H1 (cell line): ENCODE measurements around the gene UMAD1. TPM values are rescaled to one million over a fixed set of nuclear protein-coding genes. Genes with fewer than 3 reads are reported as not detected.

Source experiments
- CTCF ChIA-PET: fragments of 300-600 bp; sonication (Branson Sonifier 250); formaldehyde crosslinking; loops from one replicate; lab custom pipeline; 2021; ENCODE audit not compliant: partially characterized antibody; lab: Charles Lee
- POLR2A ChIA-PET: fragments of 300-600 bp; sonication (Branson Sonifier 250); formaldehyde crosslinking; loops from one replicate; lab custom pipeline; 2021; ENCODE audit warnings: inconsistent platforms; ENCODE audit not compliant: partially characterized antibody; lab: Charles Lee
- DNase-seq, 2 experiments: peaks; one replicate each; pipeline versions ENCODE4 v3.0.0 to v3.0.0-alpha.2; 2010 to 2022; ENCODE audit warnings: low spot score in 2 of 2, low read depth in 1 of 2, mixed read lengths in 1 of 2
- FAIRE-seq: peaks from 2 replicates; lab custom pipeline; 2011; peaks lifted over from hg19 to GRCh38; lab: Jason Lieb, UNC
- H2AFZ ChIP-seq: 2 replicates; pipeline ENCODE4 v1.8.1; 2012; ENCODE audit warnings: low read length, inconsistent platforms
- H2AK5ac ChIP-seq: 2 replicates; pipeline ENCODE4 v1.6.1; 2013; ENCODE audit warnings: low read depth, low read length
- H2BK120ac ChIP-seq: replicated peaks from 2 replicates; pipeline ENCODE3; 2013; ENCODE audit warnings: low read depth, low read length, inconsistent platforms
- H2BK12ac ChIP-seq: 2 replicates; pipeline ENCODE4 v1.6.1; 2013; ENCODE audit warnings: low read depth, low read length
- H2BK15ac ChIP-seq: 2 replicates; pipeline ENCODE4 v1.6.1; 2013; ENCODE audit warnings: low read length
- H2BK20ac ChIP-seq: 2 replicates; pipeline ENCODE4 v1.6.1; 2013; ENCODE audit warnings: low read length
- H2BK5ac ChIP-seq: 2 replicates; pipeline ENCODE4 v1.6.1; 2013; ENCODE audit warnings: low read depth, low read length
- H3K14ac ChIP-seq: 2 replicates; pipeline ENCODE4 v1.6.1; 2013; ENCODE audit warnings: inconsistent platforms; ENCODE audit not compliant: insufficient read length
- H3K18ac ChIP-seq: 2 replicates; pipeline ENCODE4 v1.6.1; 2013; ENCODE audit warnings: low read length; ENCODE audit errors: extremely low read depth
- H3K23ac ChIP-seq: 2 replicates; pipeline ENCODE4 v1.6.1; 2013; ENCODE audit warnings: inconsistent platforms; ENCODE audit not compliant: insufficient read length
- H3K23me2 ChIP-seq: 2 replicates; pipeline ENCODE4 v1.6.1; 2013; ENCODE audit warnings: low read depth, low read length
- H3K27ac ChIP-seq: 2 replicates; pipeline ENCODE4 v1.6.1; 2011; ENCODE audit warnings: low read depth, low read length, inconsistent platforms
- H3K27me3 ChIP-seq, 4 experiments: replicated peaks in 1 of 4; 1 replicate in 1 of 4; 2 replicates in 3 of 4; pipeline versions ENCODE4 v1.6.1 to v1.8.1; 2011 to 2013; ENCODE audit warnings: low read length in 3 of 4, mild to moderate bottlenecking in 3 of 4, inconsistent platforms in 2 of 4, mixed read lengths in 2 of 4, moderate library complexity in 1 of 4; ENCODE audit not compliant: control insufficient read depth in 3 of 4, insufficient read depth in 3 of 4; ENCODE audit errors: extremely low read depth in 1 of 4
- H3K36me3 ChIP-seq, 4 experiments: 2 replicates each; pipeline versions ENCODE4 v1.6.1 to v1.8.1; 2011 to 2013; ENCODE audit warnings: mild to moderate bottlenecking in 4 of 4, low read length in 3 of 4, moderate library complexity in 2 of 4, control low read depth in 1 of 4, inconsistent platforms in 1 of 4; ENCODE audit not compliant: insufficient read depth in 4 of 4, control insufficient read depth in 2 of 4
- H3K4ac ChIP-seq: replicated peaks from 2 replicates; pipeline ENCODE3; 2013; ENCODE audit warnings: low read length, low read depth, mixed read lengths, inconsistent platforms; ENCODE audit not compliant: insufficient read length
- H3K4me1 ChIP-seq, 4 experiments: replicated peaks in 1 of 4; 1 replicate in 1 of 4; 2 replicates in 3 of 4; pipeline versions ENCODE4 v1.6.1 to v1.8.1; 2011 to 2013; ENCODE audit warnings: low read length in 3 of 4, inconsistent platforms in 2 of 4, mixed read lengths in 1 of 4; ENCODE audit not compliant: insufficient read depth in 4 of 4, control insufficient read depth in 3 of 4
- H3K4me2 ChIP-seq, 2 experiments: 2 replicates each; pipeline versions ENCODE4 v1.6.1 to v1.8.1; 2011 to 2013; ENCODE audit warnings: low read depth in 2 of 2, low read length in 2 of 2, control low read depth in 1 of 2, inconsistent platforms in 1 of 2, mild to moderate bottlenecking in 1 of 2; ENCODE audit not compliant: insufficient read depth in 1 of 2
- H3K4me3 ChIP-seq, 4 experiments: fragments of 200-600, 300-600 bp in 1 of 4; sonication (generic), shearing (Covaris generic), sonication (Bioruptor Twin) in 1 of 4; 2 replicates each; pipeline versions ENCODE4 v1.5.1 to v1.8.1; 2011 to 2016; ENCODE audit warnings: low read length in 4 of 4, low read depth in 3 of 4, control low read depth in 2 of 4, inconsistent platforms in 2 of 4, mild to moderate bottlenecking in 2 of 4, mixed read lengths in 1 of 4, moderate library complexity in 1 of 4; ENCODE audit not compliant: insufficient read depth in 2 of 4; ENCODE audit errors: extremely low read depth in 1 of 4
- H3K56ac ChIP-seq: replicated peaks from 2 replicates; pipeline ENCODE3; 2013; ENCODE audit warnings: low read depth, mild to moderate bottlenecking, mixed read lengths, low read length, inconsistent platforms; ENCODE audit not compliant: insufficient read length
- H3K79me1 ChIP-seq: 2 replicates; pipeline ENCODE4 v1.6.1; 2013; ENCODE audit warnings: low read depth, low read length, control low read depth
- H3K79me2 ChIP-seq, 2 experiments: 2 replicates each; pipeline versions ENCODE4 v1.6.1 to v1.8.1; 2012 to 2013; ENCODE audit warnings: low read length in 2 of 2, mild to moderate bottlenecking in 2 of 2, inconsistent platforms in 1 of 2; ENCODE audit not compliant: insufficient read depth in 2 of 2, control insufficient read depth in 1 of 2
- H3K9ac ChIP-seq, 4 experiments: replicated peaks in 1 of 4; 1 replicate in 1 of 4; 2 replicates in 3 of 4; pipeline versions ENCODE4 v1.6.1 to v1.8.1; 2011 to 2013; ENCODE audit warnings: low read depth in 3 of 4, low read length in 3 of 4, control low read depth in 2 of 4, mild to moderate bottlenecking in 2 of 4, moderate library complexity in 2 of 4, inconsistent platforms in 1 of 4; ENCODE audit errors: extremely low read depth in 1 of 4
- H3K9me3 ChIP-seq, 2 experiments: 2 replicates each; pipeline versions ENCODE4 v1.6.1 to v1.8.1; 2012 to 2013; ENCODE audit warnings: mild to moderate bottlenecking in 2 of 2, moderate library complexity in 2 of 2, control low read depth in 1 of 2, inconsistent platforms in 1 of 2, low read depth in 1 of 2, low read length in 1 of 2, mixed read lengths in 1 of 2; ENCODE audit not compliant: insufficient read depth in 2 of 2
- H4K20me1 ChIP-seq, 2 experiments: replicated peaks in 1 of 2; 2 replicates each; pipeline versions ENCODE3 to v1.8.1; 2011 to 2013; ENCODE audit warnings: inconsistent platforms in 2 of 2, low read length in 2 of 2, mild to moderate bottlenecking in 1 of 2; ENCODE audit not compliant: insufficient read depth in 2 of 2, control insufficient read depth in 1 of 2
- H4K5ac ChIP-seq: 2 replicates; pipeline ENCODE4 v1.6.1; 2013; ENCODE audit warnings: low read length, low read depth, mixed read lengths, inconsistent platforms; ENCODE audit not compliant: insufficient read length
- H4K8ac ChIP-seq: 2 replicates; pipeline ENCODE4 v1.8.0; 2013; ENCODE audit warnings: mild to moderate bottlenecking, moderate library complexity, low read length, inconsistent platforms; ENCODE audit not compliant: insufficient read depth; ENCODE audit errors: extremely low read depth
- H4K91ac ChIP-seq: replicated peaks from 2 replicates; pipeline ENCODE3; 2013; ENCODE audit warnings: low read length, mixed read lengths, inconsistent platforms; ENCODE audit not compliant: insufficient read length
- CEBPB ChIP-seq: IDR thresholded peaks from 2 replicates; pipeline ENCODE4 v1.6.1; 2012; ENCODE audit warnings: low read depth, low read length
- KDM4A ChIP-seq: IDR thresholded peaks from one replicate; pipeline ENCODE4 v1.7.1; 2012; ENCODE audit warnings: low read depth, mild to moderate bottlenecking, moderate library complexity, low read length, inconsistent platforms; ENCODE audit not compliant: severe bottlenecking
- KDM5A ChIP-seq: fragments of 200-600 bp; IDR thresholded peaks from 2 replicates; pipeline ENCODE4 v1.7.1; 2012; ENCODE audit warnings: mild to moderate bottlenecking, low read length, inconsistent platforms, mixed read lengths
- RAD21 ChIP-seq, 2 experiments: IDR thresholded peaks in 1 of 2; conservative IDR thresholded peaks in 1 of 2; 2 replicates each; pipeline ENCODE4 v1.6.1; 2011; ENCODE audit warnings: low read depth in 2 of 2, low read length in 2 of 2, improper control_type of control experiment in 1 of 2, inconsistent platforms in 1 of 2, mild to moderate bottlenecking in 1 of 2, moderate library complexity in 1 of 2
- RFX5 ChIP-seq: IDR thresholded peaks from 2 replicates; pipeline ENCODE4 v1.6.1; 2011; ENCODE audit warnings: low read depth, low read length, improper control_type of control experiment, borderline replicate concordance
- SIRT6 ChIP-seq: IDR thresholded peaks from one replicate; pipeline ENCODE4 v1.7.1; 2012; ENCODE audit warnings: low read length, inconsistent platforms
- SIX5 ChIP-seq: IDR thresholded peaks from 2 replicates; pipeline ENCODE4 v1.6.1; 2011; ENCODE audit warnings: mild to moderate bottlenecking, low read depth, low read length
- SP1 ChIP-seq: IDR thresholded peaks from 2 replicates; pipeline ENCODE4 v1.6.1; 2011; ENCODE audit warnings: low read depth, low read length
- YY1 ChIP-seq: IDR thresholded peaks from 2 replicates; pipeline ENCODE4 v1.6.1; 2011; ENCODE audit warnings: low read depth, mild to moderate bottlenecking, low read length
- WGBS, 2 experiments: shearing (Covaris generic) in 1 of 2; methylation state at CpG; one replicate each; pipeline versions ENCODE4 v1.1.6 to v1.1.7; 2013 to 2015; ENCODE audit warnings: low lambda C conversion rate in 2 of 2, mixed read lengths in 2 of 2, inconsistent platforms in 1 of 2, low coverage in 1 of 2, missing lambda C conversion rate in 1 of 2; ENCODE audit not compliant: insufficient replicate concordance in 2 of 2, insufficient coverage in 1 of 2, insufficient read length in 1 of 2; ENCODE audit errors: extremely low coverage in 1 of 2, missing lambda C conversion rate in 1 of 2; 5-methylcytosine and 5-hydroxymethylcytosine counted together
- polyA plus RNA-seq, 7 experiments: library from polyadenylated mRNA; depleted of rRNA in 3 of 7; stranded (reverse) in 5 of 7; unstranded in 2 of 7; fragments of >200 nt in 5 of 7; fragments of 200-250 nt in 2 of 7; gene quantifications; 1 replicate in 5 of 7; 2 replicates in 1 of 7; 4 replicates in 1 of 7; pipeline versions ENCODE4 v1.2.1 to v1.2.3, GENCODE V29; 2011 to 2013; ENCODE audit warnings: missing spikeins in 2 of 7, mixed read lengths in 2 of 7
- total RNA-seq: library from RNA; stranded (reverse); fragmentation: NEBNext Ultra II Directional; extraction: Animal tissue kit (Norgen Biotek cat#: 25700); gene quantifications from 2 replicates; pipeline ENCODE4 v1.2.1, GENCODE V29; 2021
- TF ChIP-seq, protein P1 (sequence below), 3 experiments: IDR thresholded peaks; 1 replicate in 2 of 3; 2 replicates in 1 of 3; pipeline versions ENCODE4 v1.5.1 to v1.6.1; 2011; ENCODE audit warnings: low read length in 3 of 3, mild to moderate bottlenecking in 3 of 3, inconsistent platforms in 2 of 3, low read depth in 1 of 3, moderate library complexity in 1 of 3; ENCODE audit not compliant: insufficient read depth in 1 of 3; ENCODE audit errors: control extremely low read depth in 1 of 3

The UMAD1 gene
- total and polyA plus RNA-seq, 2 of the 8 experiments (the other 6 are each of a cell fraction or from before 2014, with no cell fraction given) = 10.4 to 12.3 TPM

GRCh38 chr7:7653593-7654187, 13.1 kb downstream of the UMAD1 start:
- ChIA-PET CTCF (interaction anchor here (0.6 to 2.9 kb wide), 14 partner anchors 8 to 619 kb away, joined by 3 to 12 read pairs (median 3); partner anchors contain the start of gene UMAD1), POLR2A (no interaction called here)
- H3K56ac ChIP-seq = no peak overlapping the region
- H2BK5ac ChIP-seq = no peak overlapping the region
- H2BK20ac ChIP-seq = no peak overlapping the region
- no peak overlapping the region for H3K4me2 ChIP-seq
- no peak overlapping the region for H3K4me3 ChIP-seq
- no peak overlapping the region for H3K9ac ChIP-seq
- H3K23ac ChIP-seq = no peak overlapping the region
- 0 out of 7 replicates have a peak, but pooled peaks cover 0 to 3% (median 0%) of the 10 kb centered on the region in 4 experiments for H3K4me1 ChIP-seq
- WGBS, 2 experiments = 52% methylated on average over 3 of the region's 3 CpGs; no CpG with 5 or more reads in 1 of the 2 experiments
- no peaks in the 10 kb centered on the region; the same call in 1 of the 2 replicates for H3K79me1 ChIP-seq
- H3K18ac ChIP-seq = no peak overlapping the region
- no peaks in the 10 kb centered on the region for H3K9me3 ChIP-seq
- H3K79me2 ChIP-seq = peaks cover 0 to 7% of the 10 kb centered on the region in 2 experiments; a peak in 2 of 4 replicates
- no peaks in the 10 kb centered on the region for H3K23me2 ChIP-seq
- no peak overlapping the region for H4K91ac ChIP-seq
- no peak overlapping the region for H4K8ac ChIP-seq
- no peak overlapping the region for H2BK15ac ChIP-seq
- no peaks in the 10 kb centered on the region for H3K27me3 ChIP-seq
- DNase-seq = peak in 1 of 2 experiments; percentile 85
- H3K14ac ChIP-seq = no peak overlapping the region
- H2AK5ac ChIP-seq = no peak overlapping the region
- no peak overlapping the region for H2BK120ac ChIP-seq
- no peak overlapping the region for H2AFZ ChIP-seq
- H3K27ac ChIP-seq = no peak overlapping the region
- peak; percentile 96 for FAIRE-seq
- H4K5ac ChIP-seq = no peak overlapping the region
- no peaks in the 10 kb centered on the region for H4K20me1 ChIP-seq
- H2BK12ac ChIP-seq = no peak overlapping the region
- no peak overlapping the region for H3K4ac ChIP-seq
- H3K36me3 ChIP-seq = no peaks in the 10 kb centered on the region
- TF ChIP-seq YY1 = peak; percentile 83
- TF ChIP-seq RFX5 = no peak
- no peak for TF ChIP-seq SIRT6
- TF ChIP-seq KDM4A = no peak
- peak; percentile 60 to 69 for TF ChIP-seq RAD21 (IDR thresholded peaks at IDR 0.05 in 1 of 2, conservative IDR thresholded peaks at IDR 0.05 in 1 of 2; ENCODE audit: low read depth in 2 of 2, low read length in 2 of 2)
- TF ChIP-seq KDM5A = no peak
- TF ChIP-seq, protein P1, sequence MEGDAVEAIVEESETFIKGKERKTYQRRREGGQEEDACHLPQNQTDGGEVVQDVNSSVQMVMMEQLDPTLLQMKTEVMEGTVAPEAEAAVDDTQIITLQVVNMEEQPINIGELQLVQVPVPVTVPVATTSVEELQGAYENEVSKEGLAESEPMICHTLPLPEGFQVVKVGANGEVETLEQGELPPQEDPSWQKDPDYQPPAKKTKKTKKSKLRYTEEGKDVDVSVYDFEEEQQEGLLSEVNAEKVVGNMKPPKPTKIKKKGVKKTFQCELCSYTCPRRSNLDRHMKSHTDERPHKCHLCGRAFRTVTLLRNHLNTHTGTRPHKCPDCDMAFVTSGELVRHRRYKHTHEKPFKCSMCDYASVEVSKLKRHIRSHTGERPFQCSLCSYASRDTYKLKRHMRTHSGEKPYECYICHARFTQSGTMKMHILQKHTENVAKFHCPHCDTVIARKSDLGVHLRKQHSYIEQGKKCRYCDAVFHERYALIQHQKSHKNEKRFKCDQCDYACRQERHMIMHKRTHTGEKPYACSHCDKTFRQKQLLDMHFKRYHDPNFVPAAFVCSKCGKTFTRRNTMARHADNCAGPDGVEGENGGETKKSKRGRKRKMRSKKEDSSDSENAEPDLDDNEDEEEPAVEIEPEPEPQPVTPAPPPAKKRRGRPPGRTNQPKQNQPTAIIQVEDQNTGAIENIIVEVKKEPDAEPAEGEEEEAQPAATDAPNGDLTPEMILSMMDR (IDR thresholded peaks at IDR 0.05; ENCODE audit: control extremely low read depth in 1 of 3, insufficient read depth in 1 of 3, low read depth in 1 of 3, low read length in 3 of 3) = peak in 2 of 3 experiments; percentile 62 to 80; a peak in 3 of 4 replicates
- peak; percentile 79 for TF ChIP-seq CEBPB
- no peak for TF ChIP-seq SIX5
- no peak for TF ChIP-seq SP1
